Measurements from ENCODE around the gene RNF225.
"Not testable (repeated sequence)": the region's sequence is repeated elsewhere in the genome, so short reads cannot be mapped to it uniquely, and the experiment has no call there.

The RNF225 gene

DNA sequence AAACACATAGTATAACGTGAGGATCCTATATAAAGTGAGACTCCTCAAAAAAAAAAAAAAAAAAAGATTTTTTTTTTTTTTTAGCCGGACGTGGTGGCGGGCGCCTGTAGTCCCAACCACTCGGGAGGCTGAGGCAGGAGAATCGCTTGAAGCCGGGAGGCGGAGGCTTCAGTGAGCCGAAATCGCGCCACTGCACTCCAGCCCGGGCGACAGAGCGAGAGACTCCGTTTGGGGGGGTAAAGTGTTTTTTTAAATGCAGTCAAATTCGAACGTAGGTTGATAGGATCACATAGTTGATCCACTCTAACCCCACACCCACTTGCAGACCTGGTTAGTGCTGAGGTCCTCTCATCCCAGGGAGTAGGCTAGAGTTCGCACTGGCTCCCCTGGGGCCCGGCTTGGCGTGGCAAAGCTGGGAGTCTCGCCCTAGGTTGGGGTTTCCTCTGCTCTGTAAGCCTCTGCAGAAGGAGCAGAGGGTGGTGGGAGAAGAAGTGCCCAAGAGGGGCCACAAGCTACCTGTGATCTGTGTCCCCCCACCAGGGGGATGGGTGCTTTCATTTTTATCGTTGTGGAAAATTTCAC lies 6.5 kb downstream of the RNF225 start:
- H3K4me3 ChIP-seq (replicated peaks; ENCODE audit: low read depth, low read length), result peak overlapping the region; percentile 76

GRCh38 chr19:58403920-58404478 lies 8.5 kb downstream of the RNF225 start:
- H3K4me3 ChIP-seq (replicated peaks; ENCODE audit: low read depth, low read length); H3K27me3 ChIP-seq (replicated peaks; ENCODE audit: control insufficient read depth, insufficient read depth, low read length); H3K36me3 ChIP-seq (ENCODE audit: control insufficient read depth, insufficient read depth, low read length); DNase-seq (ENCODE audit: extremely low read depth, insufficient read length): not testable (repeated sequence)

More for the DNA sequence above, 6.5 kb downstream of the RNF225 start:
- Histone ChIP-seq H3K27me3 (replicated peaks; ENCODE audit: control insufficient read depth, insufficient read depth, low read length) (no peaks in the 10 kb centered on the region), H3K36me3 (ENCODE audit: control insufficient read depth, insufficient read depth, low read length) (no peaks in the 10 kb centered on the region; the same call in 1 of the 2 replicates)
- TF ChIP-seq, protein P1, sequence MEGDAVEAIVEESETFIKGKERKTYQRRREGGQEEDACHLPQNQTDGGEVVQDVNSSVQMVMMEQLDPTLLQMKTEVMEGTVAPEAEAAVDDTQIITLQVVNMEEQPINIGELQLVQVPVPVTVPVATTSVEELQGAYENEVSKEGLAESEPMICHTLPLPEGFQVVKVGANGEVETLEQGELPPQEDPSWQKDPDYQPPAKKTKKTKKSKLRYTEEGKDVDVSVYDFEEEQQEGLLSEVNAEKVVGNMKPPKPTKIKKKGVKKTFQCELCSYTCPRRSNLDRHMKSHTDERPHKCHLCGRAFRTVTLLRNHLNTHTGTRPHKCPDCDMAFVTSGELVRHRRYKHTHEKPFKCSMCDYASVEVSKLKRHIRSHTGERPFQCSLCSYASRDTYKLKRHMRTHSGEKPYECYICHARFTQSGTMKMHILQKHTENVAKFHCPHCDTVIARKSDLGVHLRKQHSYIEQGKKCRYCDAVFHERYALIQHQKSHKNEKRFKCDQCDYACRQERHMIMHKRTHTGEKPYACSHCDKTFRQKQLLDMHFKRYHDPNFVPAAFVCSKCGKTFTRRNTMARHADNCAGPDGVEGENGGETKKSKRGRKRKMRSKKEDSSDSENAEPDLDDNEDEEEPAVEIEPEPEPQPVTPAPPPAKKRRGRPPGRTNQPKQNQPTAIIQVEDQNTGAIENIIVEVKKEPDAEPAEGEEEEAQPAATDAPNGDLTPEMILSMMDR (IDR thresholded peaks at IDR 0.05; ENCODE audit: insufficient read depth, low read length, poor library complexity, severe bottlenecking), result no peak
- no peak for DNase-seq (ENCODE audit: extremely low read depth, insufficient read length)

GRCh38 chr19:58406818-58407657 lies 11.6 kb downstream of the RNF225 start:
- Histone ChIP-seq H3K4me3 (replicated peaks; ENCODE audit: low read depth, low read length) (peak overlapping the region; percentile 89), H3K27me3 (replicated peaks; ENCODE audit: control insufficient read depth, insufficient read depth, low read length) (no peaks in the 10 kb centered on the region), H3K36me3 (ENCODE audit: control insufficient read depth, insufficient read depth, low read length) (no peaks in the 10 kb centered on the region)
- DNase-seq (ENCODE audit: extremely low read depth, insufficient read length), result no peak
- TF ChIP-seq, protein P1 (IDR thresholded peaks at IDR 0.05; ENCODE audit: insufficient read depth, low read length, poor library complexity, severe bottlenecking), result peak; percentile 35

- DNase-seq (ENCODE audit: extremely low read depth, insufficient read length), result no peak
These were observed 12.2 kb downstream of the RNF225 start for GRCh38 chr19:58407658-58408151.

DNA sequence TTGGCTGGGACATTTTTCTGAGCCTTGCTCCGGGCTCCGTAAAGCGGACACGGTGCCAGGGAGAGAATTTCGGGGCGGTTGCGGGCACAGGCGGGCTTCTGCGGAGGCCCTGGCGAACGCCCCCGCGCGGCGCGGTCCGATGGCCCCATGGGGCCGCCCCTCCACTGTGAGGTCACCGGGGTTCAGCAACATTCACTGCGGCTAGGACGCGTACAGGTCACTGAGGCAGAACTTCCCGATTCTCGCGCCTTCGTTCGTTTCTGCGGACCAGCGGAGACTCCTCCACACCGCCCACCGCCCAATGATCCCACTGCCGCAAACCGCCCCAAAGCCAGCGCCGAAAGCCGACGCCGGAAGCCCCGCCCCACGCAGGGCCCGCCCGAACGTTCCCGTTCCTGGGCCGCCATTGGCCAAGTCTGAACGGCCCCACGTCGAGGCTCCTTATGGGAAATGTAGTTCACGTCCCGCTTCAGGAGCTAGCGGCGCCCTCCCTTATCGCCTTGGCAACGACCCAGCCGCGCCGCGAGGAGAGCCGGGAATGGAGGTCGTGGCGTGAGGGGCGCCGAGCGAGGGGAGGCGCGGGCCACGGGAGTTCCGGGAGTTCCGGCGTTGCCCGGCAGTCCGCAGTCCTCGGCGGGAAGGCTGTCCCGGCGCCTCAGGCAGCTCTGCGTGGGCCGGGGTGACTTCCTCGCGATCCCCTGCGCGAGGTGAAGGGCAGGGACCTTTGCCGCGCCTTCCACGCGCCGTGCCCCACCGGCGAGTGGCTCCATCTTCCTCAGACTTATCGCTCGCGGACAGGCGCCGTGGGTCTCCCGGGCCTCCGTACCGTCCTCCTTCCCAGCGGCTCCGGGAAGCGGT lies 12.9 kb downstream of the RNF225 start, which contains the start of gene ZNF584:
ZNF584 (plus strand) TSS at position 498 of the 858 bp plus-strand sequence. CDS start 499 bp downstream, outside the sequence.
- no peaks in the 10 kb centered on the region for H3K27me3 ChIP-seq (replicated peaks; ENCODE audit: control insufficient read depth, insufficient read depth, low read length)
- H3K36me3 ChIP-seq (ENCODE audit: control insufficient read depth, insufficient read depth, low read length), result no peaks in the 10 kb centered on the region
- H3K4me3 ChIP-seq (replicated peaks; ENCODE audit: low read depth, low read length), result peak within 1 kb of the TSS; percentile 89
- TF ChIP-seq, protein P1 (IDR thresholded peaks at IDR 0.05; ENCODE audit: insufficient read depth, low read length, poor library complexity, severe bottlenecking), result peak; percentile 28
- peak; percentile 94 for DNase-seq (ENCODE audit: extremely low read depth, insufficient read length)

More at GRCh38 chr19:58407658-58408151, 12.2 kb downstream of the RNF225 start:
- Histone ChIP-seq H3K4me3 (replicated peaks; ENCODE audit: low read depth, low read length) (peak overlapping the region; percentile 89), H3K36me3 (ENCODE audit: control insufficient read depth, insufficient read depth, low read length) (no peaks in the 10 kb centered on the region), H3K27me3 (replicated peaks; ENCODE audit: control insufficient read depth, insufficient read depth, low read length) (no peaks in the 10 kb centered on the region)
- TF ChIP-seq, protein P1 (IDR thresholded peaks at IDR 0.05; ENCODE audit: insufficient read depth, low read length, poor library complexity, severe bottlenecking), result no peak

Data from GM06990 (cell line).